ENCODE results near the gene INHBB.

DNA sequence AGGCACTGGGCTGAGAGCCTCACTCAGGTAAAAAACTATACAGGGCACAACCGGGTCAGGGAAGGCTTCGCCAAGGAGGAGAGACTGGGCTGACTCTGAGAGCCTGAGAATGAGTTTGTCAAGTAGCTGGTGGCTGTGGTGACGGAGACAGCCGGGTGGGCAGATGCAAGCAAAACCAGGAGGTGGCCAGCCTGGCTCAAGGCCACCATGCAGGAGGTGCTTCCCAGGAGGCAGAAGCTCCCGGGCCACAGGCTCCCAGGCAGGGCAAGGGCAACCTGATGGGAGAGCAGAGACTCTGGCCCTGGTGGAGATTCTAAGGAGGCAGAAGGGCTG is 2.9 kb upstream of the INHBB start:
- no peak for TF ChIP-seq POLR2AphosphoS5 (IDR thresholded peaks at IDR 0.05; ENCODE audit: low read depth, low read length)
- no peak for TF ChIP-seq TAF1 (IDR thresholded peaks at IDR 0.05; ENCODE audit: borderline replicate concordance, low read depth, low read length)
- no peak for TF ChIP-seq POLR2A (IDR thresholded peaks at IDR 0.05; ENCODE audit: low read depth, low read length)
